HG02870 (cell line): ENCODE results near the gene KDM1A.

Experiments
- ATAC-seq: cut with Tn5 transposase; IDR thresholded peaks from one replicate; pipeline ENCODE4 v1.9.1; 2021; ENCODE audit warnings: mild to moderate bottlenecking, moderate library complexity; ENCODE audit not compliant: unreplicated experiment

KDM1A gene

DNA sequence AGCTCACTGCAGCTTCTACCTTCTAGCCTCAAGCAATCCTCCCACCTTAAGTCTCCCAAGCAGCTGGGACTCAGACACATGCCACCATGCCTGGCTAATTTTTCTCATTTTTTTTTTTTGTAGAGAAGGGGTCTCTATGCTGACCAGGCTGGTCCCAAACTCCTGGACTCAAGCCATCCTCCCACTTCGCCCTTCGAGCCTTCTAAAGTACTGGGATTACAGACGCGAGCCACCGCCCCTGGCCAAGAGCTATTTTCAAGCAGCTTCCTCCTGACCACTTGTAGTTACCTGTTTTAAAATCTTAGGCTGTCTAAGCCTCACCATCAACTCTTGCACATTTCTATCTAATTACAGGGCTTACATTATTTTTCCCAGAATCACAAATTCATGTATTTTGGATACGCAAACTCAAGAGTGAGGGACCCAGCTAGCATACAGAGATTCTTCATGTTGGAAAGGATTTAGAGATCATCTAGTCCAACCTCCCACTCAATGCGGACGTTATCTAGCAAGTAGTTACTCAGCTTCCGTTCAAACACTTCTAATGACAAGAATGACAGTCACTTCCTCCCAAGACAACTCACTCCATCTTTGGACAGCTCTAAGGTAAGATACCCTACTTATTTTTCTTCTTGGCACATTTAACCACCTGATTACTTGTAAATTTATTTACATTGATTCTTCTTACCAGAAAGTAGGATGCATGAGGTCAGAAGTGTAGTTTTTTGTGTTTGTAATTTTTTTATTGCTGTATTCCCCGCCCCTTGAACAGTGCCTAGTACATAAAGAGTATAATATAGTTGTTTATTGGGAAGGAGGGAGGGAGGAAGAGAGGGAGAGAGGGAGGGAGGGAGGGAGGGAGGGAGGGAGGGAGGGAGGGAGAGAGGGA is 84.0 kb downstream of the KDM1A start:
- no peak for ATAC-seq

- ATAC-seq: no peak
These were observed 89.8 kb downstream of the KDM1A start for GRCh38 chr1:23108918-23109533.

GRCh38 chr1:23110391-23110790 is 91.1 kb downstream of the KDM1A start:
- no peak for ATAC-seq

DNA sequence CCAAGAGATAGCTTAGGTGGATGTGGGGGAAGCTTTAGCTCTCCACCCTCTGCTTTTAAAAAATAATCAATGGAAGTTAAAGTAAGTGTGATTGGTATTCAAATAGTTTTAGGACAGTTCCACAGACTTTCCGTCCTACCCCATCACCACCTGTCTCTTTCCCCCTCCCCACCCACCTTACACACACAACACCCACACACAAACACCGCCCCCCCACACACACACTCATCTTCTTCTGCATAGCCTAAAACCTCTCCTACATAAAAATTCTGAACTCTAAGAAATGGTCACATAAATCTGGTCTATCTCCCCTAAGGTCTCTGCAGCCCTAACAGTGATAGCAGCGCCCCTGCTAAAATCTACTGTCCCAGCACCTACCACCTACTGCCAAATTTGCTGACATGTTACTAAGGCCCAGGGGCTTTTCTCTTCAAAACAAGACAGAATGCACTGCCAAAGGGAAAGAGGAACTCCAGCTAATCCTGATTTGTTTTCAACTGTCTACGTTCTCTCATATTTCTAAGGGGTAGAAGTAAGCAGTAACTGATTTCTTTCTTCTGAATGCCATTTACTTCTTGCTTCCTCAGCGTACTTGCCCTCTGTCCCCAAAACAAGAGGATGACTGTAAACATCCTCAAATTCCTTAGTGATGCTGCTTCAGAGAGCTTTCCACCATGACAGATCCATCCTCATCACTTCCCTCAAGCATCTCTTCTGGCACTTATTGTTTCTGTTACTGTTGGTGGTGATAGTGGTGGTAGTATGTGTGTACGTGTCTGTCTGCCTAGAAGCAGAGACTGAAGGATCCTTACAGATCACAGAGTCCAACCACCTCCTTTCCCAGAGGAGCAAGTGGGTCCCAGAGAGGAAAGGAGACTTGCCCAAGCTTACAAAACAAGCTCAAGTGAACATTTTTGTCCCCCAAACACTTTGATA is 92.6 kb downstream of the KDM1A start:
- no peak for ATAC-seq

DNA sequence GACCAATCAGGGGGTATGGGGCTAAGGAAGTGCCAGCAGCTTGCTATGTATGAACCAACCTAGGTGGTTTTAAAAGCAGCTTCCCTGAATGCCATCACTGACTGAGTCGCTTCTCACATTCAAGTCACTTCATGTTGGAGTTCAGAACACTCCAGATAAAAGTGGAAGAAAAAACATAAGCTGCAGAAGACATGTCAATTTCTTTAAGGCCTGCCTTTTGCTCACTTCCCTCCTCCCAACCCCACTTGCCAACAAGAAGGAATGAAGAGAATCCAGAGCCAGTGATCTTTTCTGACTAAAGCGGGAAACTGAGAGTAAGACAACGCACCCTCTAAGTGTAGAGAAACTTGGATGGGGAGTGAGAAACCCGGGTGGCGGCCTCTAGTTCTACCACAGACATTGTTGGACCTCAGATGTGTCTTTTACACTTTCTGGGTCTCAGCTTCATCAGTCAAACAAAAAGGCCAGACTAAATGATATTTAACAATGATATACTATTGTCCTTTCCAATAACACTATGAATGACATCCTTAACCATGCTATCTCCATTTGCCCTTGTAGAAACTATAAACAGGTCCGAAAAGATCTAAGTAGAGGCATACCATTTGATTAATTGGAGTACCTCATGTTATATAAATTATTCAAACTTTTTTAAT is 95.3 kb downstream of the KDM1A start:
- ATAC-seq: no peak

DNA sequence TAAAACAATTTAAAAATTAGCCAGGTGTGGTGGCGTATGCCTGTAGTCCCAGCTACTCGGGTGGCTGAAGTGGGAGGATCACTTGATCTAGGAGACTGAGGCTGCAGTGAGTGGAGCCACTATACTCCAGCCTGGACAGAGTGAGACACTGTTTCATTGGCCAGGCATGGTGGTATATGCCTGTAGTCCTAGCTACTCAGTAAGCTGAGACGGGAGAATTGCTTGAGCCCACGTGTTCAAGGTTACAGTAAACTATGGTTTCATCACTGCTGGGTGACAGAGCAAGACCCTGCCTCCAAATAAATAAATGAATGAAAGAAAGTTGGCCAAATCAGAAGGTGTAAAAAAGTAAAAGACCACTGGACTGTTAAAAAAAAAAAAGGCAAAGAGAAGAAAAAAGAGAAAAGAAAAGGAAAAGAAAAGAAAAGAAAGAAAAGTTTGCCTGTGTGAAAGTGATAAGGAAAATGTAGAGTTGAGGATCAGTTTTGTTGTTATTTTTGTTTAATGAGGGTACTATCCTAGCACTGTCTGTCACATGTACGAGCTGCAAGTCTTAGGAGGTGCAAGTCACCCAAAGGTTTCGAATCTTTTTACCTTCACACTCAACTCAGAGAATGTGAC is 97.1 kb downstream of the KDM1A start:
- no peak for ATAC-seq

DNA sequence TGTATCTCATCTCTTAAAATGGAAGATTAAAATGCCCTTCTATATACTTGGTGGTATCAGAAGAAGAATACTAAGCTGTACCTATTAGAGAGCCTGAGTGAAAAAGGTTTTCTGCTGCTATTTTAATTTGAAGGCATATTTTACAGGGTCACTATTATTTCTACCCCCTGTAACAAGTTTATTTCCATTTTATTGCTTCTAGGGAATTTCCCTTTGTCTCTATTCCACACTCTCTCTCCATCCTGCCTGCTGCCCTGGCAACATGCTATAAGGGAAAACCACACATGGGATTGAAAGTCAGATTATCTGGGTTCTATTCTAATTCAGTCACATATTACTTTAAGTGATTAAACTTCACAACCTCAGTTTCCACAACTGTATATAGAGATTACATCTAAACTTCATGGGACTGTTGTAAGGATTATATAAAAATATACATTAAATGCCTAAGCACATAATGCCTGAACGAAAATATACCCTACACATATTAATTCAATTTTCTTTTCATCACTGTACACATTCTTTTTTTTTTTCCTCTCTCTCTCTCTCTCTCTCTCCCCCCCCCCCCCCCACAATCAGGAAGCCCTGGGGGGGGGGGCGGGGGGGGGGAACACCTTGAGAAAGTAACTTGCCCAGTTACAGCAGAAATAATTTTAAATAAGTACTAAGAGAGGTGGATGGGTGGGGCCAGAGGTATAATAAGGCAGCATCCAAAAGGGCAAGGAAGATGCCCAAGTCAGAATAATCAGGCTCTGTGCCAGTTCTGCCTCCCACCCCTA is 97.8 kb downstream of the KDM1A start:
- ATAC-seq: no peak

- ATAC-seq: no peak
These were observed 99.1 kb downstream of the KDM1A start for GRCh38 chr1:23118407-23118806.

GRCh38 chr1:23118957-23119792 is 99.9 kb downstream of the KDM1A start:
- ATAC-seq: no peak

DNA sequence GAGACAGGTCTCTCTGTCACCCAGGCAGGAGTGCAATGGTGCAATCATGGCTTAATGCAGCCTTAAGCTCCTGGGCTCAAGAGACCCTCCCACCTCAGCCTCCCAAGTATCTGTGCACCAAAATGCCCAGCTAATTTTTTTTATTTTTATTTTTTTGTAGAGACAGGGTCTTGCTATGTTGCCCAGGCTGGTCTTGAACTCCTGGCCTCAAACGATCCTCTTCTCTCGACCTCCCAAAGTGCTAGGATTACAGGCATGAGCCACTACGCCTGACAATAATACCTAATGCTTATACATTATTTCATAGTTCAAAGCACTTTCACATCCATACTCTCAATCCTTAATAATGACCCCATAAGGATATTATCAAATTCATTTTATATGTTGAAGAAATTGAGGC is 101.1 kb downstream of the KDM1A start:
- ATAC-seq: no peak

DNA sequence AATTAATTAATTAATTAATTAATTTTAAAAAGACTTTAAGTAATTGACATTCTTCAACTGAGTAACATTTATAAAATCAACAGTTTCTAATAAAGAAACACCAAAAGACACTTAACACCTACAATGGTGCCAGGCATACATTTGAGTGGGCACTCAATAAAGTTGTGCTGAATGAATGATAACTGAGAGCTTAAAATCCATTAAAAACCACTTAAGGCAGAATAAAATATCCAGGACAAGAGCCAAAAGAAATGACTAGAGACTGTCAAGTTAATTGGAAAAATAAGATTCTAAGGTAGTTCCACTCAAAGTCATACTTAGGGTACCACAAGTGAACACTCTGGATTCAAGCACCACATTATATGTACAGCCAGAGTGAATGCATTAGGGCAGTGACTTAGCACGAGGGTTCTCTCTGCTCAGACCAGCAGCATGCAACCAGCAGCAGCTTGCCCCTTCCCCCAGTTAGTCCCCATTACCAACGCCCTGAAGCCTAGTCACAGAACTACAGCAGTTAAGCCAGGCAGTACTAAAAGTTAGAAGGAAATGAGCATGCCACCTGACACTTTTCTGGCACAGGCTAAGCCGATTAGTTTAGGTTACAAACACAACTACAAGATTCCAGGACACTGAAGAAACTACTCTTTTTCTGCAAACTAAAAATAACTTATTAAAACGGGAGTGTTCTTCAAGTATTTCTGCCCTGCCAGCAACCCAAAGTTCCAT is 102.9 kb downstream of the KDM1A start:
- no peak for ATAC-seq

DNA sequence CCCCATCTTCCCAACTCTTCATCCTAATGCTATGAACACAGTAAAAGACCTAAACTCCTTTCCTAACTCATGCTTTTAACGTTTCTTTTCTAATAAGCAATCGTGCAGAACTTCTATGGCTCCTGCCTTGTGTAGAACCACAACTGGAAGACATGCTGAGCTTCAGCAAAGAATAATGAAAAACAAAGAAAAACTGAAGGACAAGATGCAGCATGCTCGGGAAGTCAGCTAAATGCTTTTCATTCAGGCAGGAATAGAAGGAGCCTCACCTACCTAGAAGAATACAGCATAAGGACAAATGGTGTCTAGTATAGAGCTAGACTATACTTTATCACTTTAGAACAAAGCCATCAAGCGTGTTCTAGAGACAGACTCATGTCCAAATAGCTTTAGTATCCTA is 103.5 kb downstream of the KDM1A start:
- no peak for ATAC-seq

GRCh38 chr1:23123528-23123927 is 104.3 kb downstream of the KDM1A start:
- no peak for ATAC-seq

GRCh38 chr1:23124259-23125026 is 105.2 kb downstream of the KDM1A start:
- ATAC-seq: no peak

- no peak for ATAC-seq
These were observed 106.2 kb downstream of the KDM1A start for GRCh38 chr1:23125489-23125888.

GRCh38 chr1:23126200-23126599 is 106.9 kb downstream of the KDM1A start:
- ATAC-seq: no peak

DNA sequence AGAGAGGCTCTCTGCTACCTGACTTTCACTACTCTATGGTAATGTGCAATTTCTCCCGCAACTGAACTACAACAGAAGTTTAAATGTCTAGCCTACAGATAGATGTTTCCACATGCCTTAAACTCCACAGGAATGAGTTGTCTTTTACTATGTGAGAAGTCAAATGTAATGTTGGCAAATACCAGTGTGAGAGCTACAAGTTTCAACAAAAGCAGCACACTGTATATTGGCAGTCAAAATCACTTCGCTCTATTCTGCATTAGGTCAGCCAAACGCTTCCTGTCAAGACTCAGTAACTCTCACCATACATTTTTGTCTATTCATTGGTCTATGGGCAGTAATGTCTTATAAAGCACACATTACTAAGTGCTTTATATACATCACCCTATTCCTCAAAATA is 107.5 kb downstream of the KDM1A start:
- ATAC-seq: no peak
